HT-29 (cell line): ENCODE data around the gene CDON. TPM values are rescaled to one million over a fixed set of nuclear protein-coding genes. Genes with fewer than 3 reads are reported as not detected.
"Not testable (repeated sequence)": the region's sequence is repeated elsewhere in the genome, so short reads cannot be mapped to it uniquely, and the experiment has no call there.

ENCODE experiments used
- DNase-seq: peaks from one replicate; pipeline ENCODE4 v3.0.0-alpha.2; 2015; ENCODE audit warnings: low spot score
- total RNA-seq: library from RNA; depleted of rRNA; stranded (reverse); fragments of >200 nt; shearing (Covaris generic); gene quantifications from 2 replicates; pipeline ENCODE4 v1.2.3, GENCODE V29; 2014

Gene CDON
- total RNA-seq, 1 experiment from 2014 or later: 4.8 TPM

GRCh38 chr11:126048197-126048596, 14.5 kb downstream of the CDON start:
- no peak for DNase-seq

GRCh38 chr11:126046570-126047195, 16.0 kb downstream of the CDON start:
- no peak for DNase-seq

GRCh38 chr11:126039485-126040271, 23.0 kb downstream of the CDON start:
- no peak for DNase-seq

GRCh38 chr11:126035718-126036117, 26.9 kb downstream of the CDON start:
- DNase-seq: no peak

- DNase-seq: no peak
Observed at GRCh38 chr11:126034933-126035425, 27.7 kb downstream of the CDON start.

- DNase-seq: no peak
Observed at GRCh38 chr11:126034039-126034932, 28.4 kb downstream of the CDON start.

GRCh38 chr11:126032375-126032774, 30.3 kb downstream of the CDON start:
- DNase-seq: no peak

- DNase-seq: no peak
Observed at GRCh38 chr11:126029805-126030204, 32.9 kb downstream of the CDON start.

- DNase-seq: no peak
Observed at GRCh38 chr11:126029237-126029636, 33.4 kb downstream of the CDON start.

GRCh38 chr11:126028534-126028933, 34.1 kb downstream of the CDON start:
- DNase-seq: not testable (repeated sequence)

- no peak for DNase-seq
Observed at GRCh38 chr11:126026579-126026978, 36.1 kb downstream of the CDON start.

- no peak for DNase-seq
Observed at GRCh38 chr11:126025822-126026221, 36.8 kb downstream of the CDON start.

GRCh38 chr11:126024123-126024522, 38.5 kb downstream of the CDON start:
- DNase-seq: no peak

- no peak for DNase-seq
Observed at GRCh38 chr11:126012852-126013251, 49.8 kb downstream of the CDON start.

GRCh38 chr11:126011754-126012153, 50.9 kb downstream of the CDON start:
- DNase-seq: no peak

- no peak for DNase-seq
Observed at GRCh38 chr11:126011265-126011664, 51.4 kb downstream of the CDON start.

GRCh38 chr11:126008956-126009355, 53.7 kb downstream of the CDON start:
- no peak for DNase-seq

GRCh38 chr11:126007238-126007637, 55.4 kb downstream of the CDON start:
- peak; percentile 56 for DNase-seq

GRCh38 chr11:126006068-126006467, 56.6 kb downstream of the CDON start:
- no peak for DNase-seq

GRCh38 chr11:126002181-126002580, 60.5 kb downstream of the CDON start:
- no peak for DNase-seq

GRCh38 chr11:125999234-125999880, 63.3 kb downstream of the CDON start:
- no peak for DNase-seq
